HCT116 (cell line): ENCODE data around the gene COL21A1. TPM values are rescaled to one million over a fixed set of nuclear protein-coding genes. Genes with fewer than 3 reads are reported as not detected.

ENCODE experiments used
- ATAC-seq: fragments of 200-7000 bp; cut with Tn5 transposase; 2 replicates; pipeline ENCODE4 v1.9.1; 2020; ENCODE audit warnings: mild to moderate bottlenecking, moderate library complexity
- BruUV-seq: library from RNA; stranded (reverse); fragments of 400-500 nt; replicated peaks from 2 replicates; lab custom pipeline; 2021; lab: Mats Ljungman, UMichigan
- CTCF ChIA-PET: fragments of 300-600 bp; sonication (Branson Sonifier 250); formaldehyde crosslinking; loops from one replicate; lab custom pipeline; 2021; ENCODE audit warnings: antibody characterized with exemption; lab: Charles Lee
- POLR2A ChIA-PET: fragments of 300-600, 350-600 bp; sonication (Branson Sonifier 250); formaldehyde crosslinking; loops from one replicate; lab custom pipeline; 2021; ENCODE audit warnings: antibody characterized with exemption; lab: Charles Lee
- RAD21 ChIA-PET, 2 experiments: fragments of 300-600 bp; sonication (Branson Sonifier 250); formaldehyde crosslinking; loops; one replicate each; lab custom pipeline; 2023; ENCODE audit warnings: low total read pairs in 2 of 2; ENCODE audit not compliant: uncharacterized antibody in 2 of 2, unreplicated experiment in 2 of 2, low non-redundant PET in 1 of 2; lab: Charles Lee
- DNase-seq: peaks from one replicate; pipeline ENCODE4 v3.0.0-alpha.2; 2010; ENCODE audit warnings: low read depth, low spot score
- H2AFZ ChIP-seq: fragments of 200-600 bp; shearing (Covaris generic), sonication (generic); 2 replicates; pipeline ENCODE4 v1.6.1; 2017; ENCODE audit warnings: low read depth, mixed run types, mixed read lengths, antibody characterized with exemption, low read length; ENCODE audit not compliant: poor library complexity, severe bottlenecking
- H3K27ac ChIP-seq: 2 replicates; pipeline ENCODE4 v1.5.1; 2012; ENCODE audit warnings: low read depth, low read length
- H3K27me3 ChIP-seq: fragments of 200-600 bp; sonication (generic); 2 replicates; pipeline ENCODE4 v1.6.1; 2016; ENCODE audit warnings: mixed run types, low read length, mixed read lengths; ENCODE audit not compliant: insufficient read depth
- H3K36me3 ChIP-seq, 2 experiments: fragments of 200-500 bp in 1 of 2; fragments of 200-600 bp in 1 of 2; sonication (Bioruptor generic) in 1 of 2; sonication (generic) in 1 of 2; 2 replicates each; pipeline versions ENCODE4 v1.5.1 to v1.6.1; 2014 to 2016; ENCODE audit warnings: low read length in 2 of 2, inconsistent platforms in 1 of 2, mixed read lengths in 1 of 2, mixed run types in 1 of 2; ENCODE audit not compliant: insufficient read depth in 2 of 2, control insufficient read depth in 1 of 2
- H3K4me1 ChIP-seq, 2 experiments: fragments of 200-600 bp in 1 of 2; sonication (generic) in 1 of 2; 2 replicates each; pipeline versions ENCODE4 v1.5.1 to v1.6.1; 2012 to 2017; ENCODE audit warnings: low read length in 2 of 2, inconsistent platforms in 1 of 2, mild to moderate bottlenecking in 1 of 2, mixed read lengths in 1 of 2, mixed run types in 1 of 2, moderate library complexity in 1 of 2; ENCODE audit not compliant: insufficient read depth in 2 of 2, control insufficient read depth in 1 of 2
- H3K4me2 ChIP-seq: fragments of 200-600 bp; sonication (generic); 2 replicates; pipeline ENCODE4 v1.6.1; 2017; ENCODE audit warnings: mixed run types, low read length, mixed read lengths
- H3K4me3 ChIP-seq, 2 experiments: fragments of 200-600 bp in 1 of 2; sonication (generic) in 1 of 2; replicated peaks in 1 of 2; 2 replicates each; pipeline ENCODE4 v1.5.1; 2011 to 2016; ENCODE audit warnings: low read length in 2 of 2, control low read depth in 1 of 2, low read depth in 1 of 2, mild to moderate bottlenecking in 1 of 2, mixed read lengths in 1 of 2, mixed run types in 1 of 2
- H3K79me2 ChIP-seq: fragments of 200-600 bp; sonication (generic); 2 replicates; pipeline ENCODE4 v1.6.1; 2017; ENCODE audit warnings: mild to moderate bottlenecking, mixed run types, low read length, moderate library complexity, mixed read lengths; ENCODE audit not compliant: insufficient read depth
- H3K9ac ChIP-seq: fragments of 200-600 bp; sonication (generic); 2 replicates; pipeline ENCODE4 v1.6.1; 2016; ENCODE audit warnings: low read length, mixed read lengths
- H3K9me2 ChIP-seq: fragments of 200-600 bp; sonication (generic), shearing (Covaris generic); 2 replicates; pipeline ENCODE4 v1.6.1; 2017; ENCODE audit warnings: mixed run types, mild to moderate bottlenecking, moderate library complexity; ENCODE audit not compliant: insufficient read depth
- H3K9me3 ChIP-seq, 2 experiments: fragments of 200-500 bp in 1 of 2; fragments of 200-600 bp in 1 of 2; sonication (Bioruptor generic) in 1 of 2; sonication (generic) in 1 of 2; 2 replicates each; pipeline ENCODE4 v1.6.1; 2014 to 2017; ENCODE audit warnings: low read length in 2 of 2, mixed read lengths in 2 of 2, inconsistent platforms in 1 of 2, low read depth in 1 of 2, mild to moderate bottlenecking in 1 of 2, mixed run types in 1 of 2, moderate library complexity in 1 of 2; ENCODE audit not compliant: control insufficient read depth in 1 of 2, insufficient read depth in 1 of 2
- H4K20me1 ChIP-seq: fragments of 200-600 bp; sonication (generic), shearing (Covaris generic); 2 replicates; pipeline ENCODE4 v1.6.1; 2017; ENCODE audit warnings: mixed run types, mild to moderate bottlenecking, moderate library complexity; ENCODE audit not compliant: insufficient read depth
- EGR1 ChIP-seq: IDR thresholded peaks from 2 replicates; pipeline ENCODE4 v1.6.1; 2012; ENCODE audit warnings: low read depth
- ELF1 ChIP-seq: IDR thresholded peaks from 2 replicates; pipeline ENCODE4 v1.6.1; 2012; ENCODE audit warnings: low read depth, borderline replicate concordance
- EZH2phosphoT487 ChIP-seq: fragments of 200-600 bp; IDR thresholded peaks from 2 replicates; pipeline ENCODE4 v1.6.1; 2018; ENCODE audit warnings: antibody characterized with exemption, borderline replicate concordance
- FOSL1 ChIP-seq: IDR thresholded peaks from 2 replicates; pipeline ENCODE4 v1.6.1; 2012; ENCODE audit warnings: low read depth
- POLR2A ChIP-seq: IDR thresholded peaks from 2 replicates; pipeline ENCODE4 v1.7.0; 2011; ENCODE audit warnings: borderline replicate concordance; ENCODE audit not compliant: insufficient read depth, insufficient read length; ENCODE audit errors: extremely low read depth
- POLR2AphosphoS5 ChIP-seq: IDR thresholded peaks from 2 replicates; pipeline ENCODE4 v1.6.1; 2011; ENCODE audit warnings: mild to moderate bottlenecking, low read depth, low read length, moderate library complexity
- RAD21 ChIP-seq: IDR thresholded peaks from 2 replicates; pipeline ENCODE4 v1.6.1; 2012; ENCODE audit warnings: low read depth, mild to moderate bottlenecking
- REST ChIP-seq: IDR thresholded peaks from 2 replicates; pipeline ENCODE4 v1.6.1; 2012; ENCODE audit warnings: low read depth
- SP1 ChIP-seq: IDR thresholded peaks from 2 replicates; pipeline ENCODE4 v1.6.1; 2012; ENCODE audit warnings: low read depth
- SRF ChIP-seq: IDR thresholded peaks from 2 replicates; pipeline ENCODE4 v1.6.1; 2012; ENCODE audit warnings: low read depth
- YY1 ChIP-seq: IDR thresholded peaks from 2 replicates; pipeline ENCODE4 v1.6.1; 2011; ENCODE audit warnings: low read length, low read depth, moderate library complexity, mild to moderate bottlenecking; ENCODE audit not compliant: insufficient replicate concordance; ENCODE audit errors: extremely low read depth
- ZFX ChIP-seq: fragments of 450-650 bp; IDR thresholded peaks from 2 replicates; pipeline ENCODE4 v1.6.1; 2017
- ZNF274 ChIP-seq: fragments of 200-500 bp; sonication (Bioruptor generic); IDR thresholded peaks from 2 replicates; pipeline ENCODE4 v1.6.1; 2014; ENCODE audit warnings: mild to moderate bottlenecking, low read depth, low read length, inconsistent platforms
- intact Hi-C: fragments of 100-400 bp; cut with micrococcal nuclease; formaldehyde crosslinking; loops from 2 replicates; pipeline ENCODE4 v1.10.0; 2022
- total RNA-seq: library from RNA; stranded (reverse); gene quantifications from one replicate; pipeline ENCODE4 v1.2.1, GENCODE V29; 2021; ENCODE audit not compliant: unreplicated experiment

Gene COL21A1
- total RNA-seq, 1 experiment from 2014 or later = not detected

GRCh38 chr6:56223995-56224394 lies 23.4 kb downstream of the COL21A1 start:
- no peaks in the 10 kb centered on the region for H4K20me1 ChIP-seq

More at GRCh38 chr6:56223995-56224394, 23.4 kb downstream of the COL21A1 start:
- H2AFZ ChIP-seq = peak overlapping the region; percentile 7
- CTCF ChIA-PET = no interaction called here
- RAD21 ChIA-PET = no interaction called here
- no peaks in the 10 kb centered on the region for H3K79me2 ChIP-seq
- POLR2A ChIA-PET = no interaction called here
- no peak for TF ChIP-seq ZFX
- TF ChIP-seq SRF = no peak
- TF ChIP-seq ZNF274 = no peak
- no peak for TF ChIP-seq REST
- TF ChIP-seq RAD21 = no peak
- TF ChIP-seq FOSL1 = no peak
- no peak for TF ChIP-seq EGR1
- TF ChIP-seq YY1 = no peak
- TF ChIP-seq POLR2AphosphoS5 = no peak
- no peak for TF ChIP-seq POLR2A
- TF ChIP-seq ELF1 = no peak
- TF ChIP-seq SP1 = no peak
- TF ChIP-seq EZH2phosphoT487 = no peak
- TF ChIP-seq, all 23 proteins: peak for 0
- H3K9me2 ChIP-seq = no peaks in the 10 kb centered on the region
- H3K27me3 ChIP-seq = no peaks in the 10 kb centered on the region
- no peaks in the 10 kb centered on the region for H3K36me3 ChIP-seq
- DNase-seq (no peak), ATAC-seq (no peak)
- H3K9me3 ChIP-seq = no peaks in the 10 kb centered on the region
- H3K4me1 ChIP-seq = no peaks in the 10 kb centered on the region
- no peak overlapping the region for H3K27ac ChIP-seq
- intact Hi-C loops = no loop called here
- H3K4me3 ChIP-seq = no peak overlapping the region
- H3K4me2 ChIP-seq = no peak overlapping the region
- no peak overlapping the region for H3K9ac ChIP-seq
- no TSS peak for BruUV-seq
